Loucy (cell line): ENCODE measurements around the gene INPPL1.

Source experiments
- H2AFZ ChIP-seq: fragments of 200-600 bp; sonication (generic); 2 replicates; pipeline ENCODE4 v1.6.0; 2016; ENCODE audit warnings: antibody characterized with exemption, mild to moderate bottlenecking, low read length, moderate library complexity
- H3F3A ChIP-seq: fragments of 200-600 bp; 2 replicates; pipeline ENCODE4 v1.6.0; 2016; ENCODE audit warnings: antibody characterized with exemption, low read depth, mild to moderate bottlenecking
- H3K27me3 ChIP-seq: fragments of 200-600 bp; sonication (generic); 2 replicates; pipeline ENCODE4 v1.6.1; 2014; ENCODE audit warnings: low read length, mild to moderate bottlenecking; ENCODE audit not compliant: insufficient read depth, poor library complexity, severe bottlenecking
- H3K36me3 ChIP-seq: fragments of 200-600 bp; sonication (generic); 2 replicates; pipeline ENCODE4 v1.6.1; 2016; ENCODE audit warnings: low read length; ENCODE audit not compliant: insufficient read depth
- H3K4me1 ChIP-seq: fragments of 200-600 bp; sonication (generic); 2 replicates; pipeline ENCODE4 v1.5.1; 2014; ENCODE audit warnings: low read length, mild to moderate bottlenecking; ENCODE audit not compliant: insufficient read depth, poor library complexity, severe bottlenecking
- H3K4me2 ChIP-seq: fragments of 200-600 bp; sonication (generic); 2 replicates; pipeline ENCODE4 v1.6.0; 2014; ENCODE audit warnings: antibody characterized with exemption, low read length, low read depth, mild to moderate bottlenecking; ENCODE audit not compliant: poor library complexity, severe bottlenecking
- H3K4me3 ChIP-seq: fragments of 200-600 bp; sonication (generic); 2 replicates; pipeline ENCODE4 v1.5.1; 2014; ENCODE audit warnings: low read length, mild to moderate bottlenecking, mixed read lengths; ENCODE audit not compliant: poor library complexity, severe bottlenecking
- H3K79me2 ChIP-seq: fragments of 200-600 bp; sonication (generic); 2 replicates; pipeline ENCODE4 v1.6.1; 2014; ENCODE audit warnings: low read length; ENCODE audit not compliant: insufficient read depth
- H3K9ac ChIP-seq: fragments of 200-600 bp; sonication (generic); 2 replicates; pipeline ENCODE4 v1.6.0; 2014; ENCODE audit warnings: mild to moderate bottlenecking, low read depth, low read length, moderate library complexity; ENCODE audit not compliant: poor library complexity, severe bottlenecking
- H3K9me2 ChIP-seq: fragments of 200-600 bp; sonication (generic); replicated peaks from 2 replicates; pipeline ENCODE4 v1.6.1; 2016; ENCODE audit warnings: low read depth, low read length, mixed read lengths
- H3K9me3 ChIP-seq: fragments of 200-600 bp; sonication (generic); 2 replicates; pipeline ENCODE4 v1.6.1; 2014; ENCODE audit warnings: mild to moderate bottlenecking, antibody characterized with exemption, low read length, low read depth; ENCODE audit not compliant: insufficient read depth
- H4K20me1 ChIP-seq: fragments of 200-600 bp; sonication (generic); 2 replicates; pipeline ENCODE4 v1.6.0; 2014; ENCODE audit warnings: antibody characterized with exemption, low read length, mild to moderate bottlenecking; ENCODE audit not compliant: insufficient read depth, poor library complexity, severe bottlenecking
- CTCF ChIP-seq: fragments of 200-600 bp; sonication (generic); conservative IDR thresholded peaks from 2 replicates; pipeline ENCODE4 v1.5.1; 2014; ENCODE audit warnings: mild to moderate bottlenecking, antibody characterized with exemption, low read length
- EZH2phosphoT487 ChIP-seq: fragments of 200-600 bp; IDR thresholded peaks from 2 replicates; pipeline ENCODE4 v1.6.1; 2018; ENCODE audit warnings: antibody characterized with exemption, mild to moderate bottlenecking, moderate library complexity, borderline replicate concordance

Gene INPPL1

DNA sequence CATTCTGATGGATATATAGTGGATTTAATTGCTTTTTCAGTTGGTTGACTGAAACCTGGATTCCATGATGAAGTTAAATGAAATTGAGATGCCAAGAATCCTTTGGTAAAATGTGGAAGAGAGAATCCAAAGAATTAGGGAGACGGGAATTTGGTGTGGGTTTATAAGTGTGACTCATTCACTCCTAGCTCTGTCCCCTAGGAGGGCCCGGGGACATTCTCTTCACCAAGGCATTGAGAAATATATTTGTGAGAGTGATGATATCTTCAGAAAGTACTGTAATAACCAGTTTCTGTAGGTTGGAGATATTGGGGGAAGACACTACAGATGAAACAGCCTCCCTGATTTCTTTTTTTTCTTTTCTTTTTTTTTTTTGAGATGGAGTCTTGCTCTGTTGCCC lies 33.0 kb downstream of the INPPL1 start:
- Histone ChIP-seq H3K9ac (no peak overlapping the region), H3K4me2 (no peak overlapping the region), H4K20me1 (no peaks in the 10 kb centered on the region), H3K79me2 (no peaks in the 10 kb centered on the region), H3K4me1 (peaks cover 4% of the 10 kb centered on the region), H3K9me2 (no peaks in the 10 kb centered on the region), H3F3A (no peaks in the 10 kb centered on the region), H2AFZ (no peak overlapping the region), H3K4me3 (no peak overlapping the region), H3K27me3 (no peaks in the 10 kb centered on the region), H3K36me3 (no peaks in the 10 kb centered on the region), H3K9me3 (no peaks in the 10 kb centered on the region)
- TF ChIP-seq CTCF (no peak), EZH2phosphoT487 (no peak)

- H3K79me2 ChIP-seq: no peaks in the 10 kb centered on the region
- H3K4me2 ChIP-seq: no peak overlapping the region
- no peak overlapping the region for H3K4me3 ChIP-seq
- H3K27me3 ChIP-seq: no peaks in the 10 kb centered on the region
- H3F3A ChIP-seq: no peaks in the 10 kb centered on the region
- H3K36me3 ChIP-seq: no peaks in the 10 kb centered on the region
- H3K4me1 ChIP-seq: peaks cover 3% of the 10 kb centered on the region
- no peak overlapping the region for H2AFZ ChIP-seq
- H3K9me3 ChIP-seq: no peaks in the 10 kb centered on the region
- no peak for TF ChIP-seq EZH2phosphoT487
- no peak for TF ChIP-seq CTCF
- H4K20me1 ChIP-seq: no peaks in the 10 kb centered on the region
- no peak overlapping the region for H3K9ac ChIP-seq
- H3K9me2 ChIP-seq: no peaks in the 10 kb centered on the region
Measured at GRCh38 chr11:72259490-72259889, 34.9 kb downstream of the INPPL1 start.

DNA sequence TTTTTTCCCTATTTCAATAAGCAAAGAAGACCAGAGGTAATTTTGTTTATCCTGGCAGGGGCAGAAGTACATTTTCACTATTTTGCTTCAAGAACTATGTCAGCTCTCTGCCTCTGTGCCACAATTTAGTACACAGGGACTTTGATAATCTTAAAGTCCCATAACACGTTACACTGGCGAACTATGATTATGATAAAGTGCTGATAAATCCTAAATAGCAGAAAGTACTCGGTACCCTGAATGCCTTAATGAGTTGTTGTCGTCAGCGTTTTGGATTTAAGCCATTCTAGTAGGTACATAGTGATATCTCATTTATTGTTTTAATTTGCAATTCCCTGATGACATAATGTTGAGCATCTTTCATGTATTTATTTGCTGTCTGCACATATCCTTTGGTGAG lies 36.0 kb downstream of the INPPL1 start:
- Histone ChIP-seq H3K79me2 (no peaks in the 10 kb centered on the region), H4K20me1 (no peaks in the 10 kb centered on the region), H2AFZ (no peak overlapping the region), H3K4me1 (no peaks in the 10 kb centered on the region), H3K36me3 (no peaks in the 10 kb centered on the region), H3K27me3 (no peaks in the 10 kb centered on the region), H3K4me3 (no peak overlapping the region), H3F3A (no peaks in the 10 kb centered on the region), H3K4me2 (no peak overlapping the region), H3K9ac (no peak overlapping the region), H3K9me2 (no peaks in the 10 kb centered on the region), H3K9me3 (no peaks in the 10 kb centered on the region)
- TF ChIP-seq CTCF: no peak
